Glomerular visceral epithelial cell (primary cell): ENCODE results near the gene ZNF521.
A peak's percentile ranks its signal among the peaks of the same experiment; 100 is the strongest.

Source experiments
- DNase-seq: peaks from one replicate; pipeline ENCODE4 v3.0.0-alpha.2; 2016; ENCODE audit errors: extremely low spot score

ZNF521 gene

DNA sequence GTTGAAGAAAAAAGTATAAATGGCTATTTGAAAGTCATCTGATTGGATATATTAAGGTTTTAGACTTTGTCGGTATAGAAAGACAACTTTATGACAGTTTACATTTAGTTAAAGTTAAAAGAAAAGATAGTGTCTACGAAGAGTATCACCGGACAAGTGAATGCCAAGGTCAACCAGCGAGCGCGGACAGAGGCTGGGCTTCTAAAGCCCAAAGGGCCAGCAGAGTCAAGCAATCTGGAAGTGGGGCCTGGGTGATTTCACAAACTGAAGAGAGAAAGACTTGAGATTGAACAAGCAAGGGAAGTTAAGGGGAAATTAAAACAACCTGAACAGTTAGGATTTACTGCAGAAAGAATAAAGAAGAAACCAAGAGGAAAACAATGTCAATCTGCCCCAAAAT lies 16.3 kb downstream of the ZNF521 start:
- no peak for DNase-seq

DNA sequence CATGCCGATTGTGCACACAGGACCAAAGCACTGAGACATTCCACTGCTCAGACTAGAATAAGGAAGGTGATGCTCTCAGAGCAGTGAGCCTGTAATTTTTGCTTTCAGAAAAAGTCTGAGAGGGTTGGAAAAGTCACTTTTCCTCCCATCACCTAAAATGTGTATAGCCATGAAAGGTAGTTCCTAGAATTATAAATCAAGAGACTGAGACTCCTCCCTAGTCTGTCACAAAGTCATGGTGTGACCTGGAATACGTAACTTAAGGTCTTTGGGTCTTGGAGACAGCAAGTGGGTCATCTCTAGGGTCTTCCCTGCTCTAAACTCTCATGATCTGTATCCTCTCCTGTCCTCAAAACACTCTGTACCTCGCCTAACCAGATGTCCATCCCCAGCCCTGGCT lies 16.9 kb downstream of the ZNF521 start:
- no peak for DNase-seq

DNA sequence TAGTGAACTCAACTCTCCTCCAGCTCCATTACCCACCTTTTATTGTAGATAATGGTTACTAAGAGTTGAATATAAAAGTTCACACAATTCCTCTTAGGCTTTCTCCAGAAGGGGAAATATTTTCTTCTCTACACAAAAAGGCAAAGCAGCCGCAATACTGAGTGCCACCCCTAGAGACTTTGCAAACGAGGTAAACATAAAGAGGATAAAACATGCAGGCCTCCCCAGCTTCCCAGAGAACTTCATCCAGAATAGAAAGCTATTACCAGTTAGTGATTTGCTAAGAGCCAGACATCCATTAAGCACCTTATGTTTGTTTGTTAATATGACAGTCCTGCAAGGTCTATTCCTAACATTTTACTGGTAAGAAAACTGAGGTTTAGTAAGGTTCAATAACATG lies 17.4 kb downstream of the ZNF521 start:
- no peak for DNase-seq

DNA sequence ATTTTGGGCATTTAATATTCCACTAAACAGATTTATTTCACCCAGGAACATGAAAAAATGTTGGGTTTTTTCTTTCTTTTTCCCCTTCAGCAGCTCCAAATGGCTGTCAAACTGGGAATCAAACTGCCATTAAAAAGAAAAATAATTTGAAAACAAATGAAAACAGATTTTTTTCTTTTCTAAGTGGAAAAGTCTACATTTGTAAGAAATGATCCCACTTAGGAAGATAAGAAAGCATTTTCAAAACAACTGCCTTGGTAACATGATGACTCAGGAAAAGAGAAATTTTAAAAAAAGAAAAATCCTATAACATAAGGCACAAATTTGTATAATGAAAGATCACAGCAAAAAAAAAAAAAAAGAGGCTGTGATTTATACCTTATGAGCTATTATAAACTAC lies 20.0 kb downstream of the ZNF521 start:
- no peak for DNase-seq

DNA sequence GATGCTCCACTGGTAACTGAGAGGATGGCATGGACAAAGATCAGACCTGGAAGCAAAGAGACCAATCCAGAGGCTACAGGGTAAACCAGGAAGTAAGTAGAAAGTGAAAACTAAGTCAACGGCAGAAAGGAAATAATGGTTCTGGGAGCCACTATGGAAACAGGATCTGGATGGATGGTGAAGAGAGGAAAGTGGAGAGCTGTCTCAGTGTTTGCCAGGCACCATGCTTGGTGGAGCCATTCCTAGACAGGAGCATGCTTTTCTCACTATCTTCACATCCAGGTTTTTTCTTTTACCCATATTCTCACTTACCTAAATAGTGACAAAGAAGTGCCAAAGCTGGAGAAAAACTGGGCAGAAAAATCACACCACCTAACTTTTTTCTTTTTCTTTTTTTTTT lies 22.2 kb downstream of the ZNF521 start:
- no peak for DNase-seq

DNA sequence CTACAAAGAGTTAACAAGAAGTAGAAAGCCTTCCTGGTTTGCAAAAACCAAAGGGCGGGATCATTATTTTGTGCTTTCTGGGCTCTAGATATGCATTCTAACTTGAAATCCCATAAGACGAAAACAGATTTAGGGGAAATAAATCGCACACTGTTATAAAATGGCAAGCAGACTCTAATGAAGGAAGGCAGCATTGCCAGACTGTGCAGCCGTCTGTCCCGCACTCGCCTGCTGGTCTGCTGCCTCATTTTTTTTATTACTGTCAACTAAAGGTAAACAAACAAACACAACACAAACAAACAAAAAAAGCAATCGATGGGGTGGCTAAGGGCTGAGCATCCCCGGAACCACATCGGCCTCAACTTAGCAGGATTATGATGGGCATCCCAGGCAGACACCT lies 24.4 kb downstream of the ZNF521 start:
- no peak for DNase-seq

DNA sequence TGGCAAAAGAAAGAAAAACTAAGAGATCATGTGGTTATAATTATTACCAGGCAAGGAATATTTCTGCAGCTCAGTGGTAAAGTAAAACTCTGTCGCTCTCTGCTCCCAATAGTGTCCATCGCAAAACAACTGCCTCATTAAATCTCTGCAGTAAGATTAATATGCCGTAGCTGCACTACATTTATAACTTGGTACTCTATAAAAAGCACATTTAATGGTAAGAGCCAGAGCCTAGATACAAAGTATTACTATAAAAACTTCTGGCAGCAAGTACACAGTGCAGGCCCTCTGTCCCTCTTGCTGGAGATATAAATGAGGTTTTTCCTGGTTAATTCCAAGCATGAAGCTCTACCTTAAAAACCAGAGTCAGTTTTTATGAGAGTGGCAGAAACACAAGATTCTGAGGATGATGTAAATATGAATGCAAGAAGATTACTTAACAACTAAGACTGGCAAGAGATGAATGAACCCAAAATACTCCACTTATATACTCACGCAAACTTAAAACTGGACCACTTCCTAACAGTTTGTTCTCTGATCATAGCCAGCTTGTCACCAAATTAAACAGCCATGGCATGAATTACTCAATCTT lies 25.5 kb downstream of the ZNF521 start:
- DNase-seq, result no peak

DNA sequence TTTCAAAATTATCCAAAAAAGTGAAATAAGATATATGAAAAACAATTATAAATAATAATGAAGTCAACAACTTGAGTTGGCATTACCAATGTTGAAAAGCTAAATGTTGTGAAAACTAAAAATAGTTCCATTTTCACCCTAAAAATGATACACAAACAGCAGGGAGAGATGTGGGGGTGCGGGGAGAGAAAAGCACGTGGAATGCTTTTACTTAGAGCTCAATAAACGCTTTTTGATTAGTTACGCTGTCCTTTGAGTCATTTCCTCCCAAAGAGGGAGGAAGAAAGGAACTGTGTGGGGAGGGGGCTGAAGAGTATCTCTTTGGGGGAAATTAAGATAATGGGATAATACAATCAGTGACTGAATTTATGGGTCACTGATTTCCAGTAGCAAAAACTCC lies 29.2 kb downstream of the ZNF521 start:
- DNase-seq, result no peak

DNA sequence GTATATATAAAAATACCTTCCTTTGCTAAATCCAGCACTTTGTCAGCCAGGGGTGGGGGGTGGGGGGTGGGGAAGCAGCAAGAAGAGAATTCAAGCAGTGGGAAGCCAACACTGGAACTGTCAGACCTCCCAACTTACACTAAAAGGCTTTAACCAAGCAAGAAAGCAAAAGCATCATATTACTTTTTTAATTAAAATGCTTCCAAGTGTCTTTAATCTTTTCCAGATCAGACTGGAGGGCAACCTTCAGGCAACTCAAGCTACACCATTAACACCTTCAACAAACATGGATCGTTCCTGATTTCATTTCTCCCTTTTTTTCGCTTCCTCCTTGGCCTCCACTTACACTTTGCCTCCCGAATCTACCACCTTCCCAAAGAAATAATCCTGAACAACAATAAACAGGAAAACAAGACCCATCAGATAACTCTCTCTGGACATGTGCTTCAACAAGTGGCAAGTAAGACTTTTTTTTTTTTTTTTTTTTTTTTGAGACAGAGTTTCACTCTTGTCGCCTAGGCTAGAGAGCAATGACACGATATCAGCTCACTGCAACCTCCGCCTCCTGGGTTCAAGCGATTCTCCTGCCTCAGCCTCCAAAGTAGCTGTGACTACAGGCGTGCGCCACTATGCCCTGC lies 35.5 kb downstream of the ZNF521 start:
- no peak for DNase-seq

DNA sequence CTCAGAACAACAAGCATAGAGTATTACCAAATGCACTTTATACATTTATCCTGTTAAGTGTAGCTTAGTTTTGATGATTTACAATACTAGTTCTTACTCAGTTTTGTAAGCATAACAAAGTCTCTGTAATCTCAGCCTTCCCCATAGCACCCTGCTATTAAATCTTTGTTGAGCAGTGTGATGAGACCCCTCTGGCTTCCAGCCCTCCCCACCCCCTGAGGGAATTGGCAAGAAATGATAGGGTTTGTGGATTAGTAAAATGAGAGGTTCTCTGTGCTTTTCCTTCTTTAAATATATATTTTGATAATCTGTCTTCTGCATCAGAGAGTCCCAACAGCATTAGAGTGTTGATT lies 37.2 kb downstream of the ZNF521 start:
- DNase-seq, result no peak

DNA sequence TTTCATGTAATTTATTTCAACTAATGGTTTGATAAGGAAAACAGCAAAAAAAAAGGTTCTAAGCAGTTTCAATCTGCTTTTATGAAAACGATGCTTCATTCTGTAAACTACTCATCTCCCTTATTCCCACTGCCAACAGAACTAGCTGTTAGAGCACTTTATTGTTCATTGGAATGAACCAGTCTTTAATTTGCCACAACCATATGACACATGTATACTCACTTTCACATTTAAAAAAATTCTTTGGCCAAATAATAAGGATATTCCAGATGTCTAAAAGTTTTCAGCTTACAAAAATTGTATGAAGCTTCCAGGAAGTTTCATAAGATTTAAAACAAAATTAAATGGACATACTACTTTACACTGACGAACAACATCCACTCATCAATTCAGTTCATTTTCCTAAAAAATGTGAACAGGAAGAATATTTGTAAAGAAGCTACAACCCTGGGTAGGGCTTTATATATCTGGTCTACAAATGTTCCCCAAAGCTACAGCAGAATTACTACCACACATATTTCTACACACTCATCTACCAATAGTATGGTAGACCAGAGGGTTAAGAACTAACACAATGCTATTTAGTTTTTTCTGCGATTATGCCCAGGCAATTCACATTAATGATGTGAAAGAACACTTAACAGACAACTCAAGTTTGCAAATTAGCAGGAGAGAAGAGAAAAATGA lies 37.7 kb downstream of the ZNF521 start:
- no peak for DNase-seq

DNA sequence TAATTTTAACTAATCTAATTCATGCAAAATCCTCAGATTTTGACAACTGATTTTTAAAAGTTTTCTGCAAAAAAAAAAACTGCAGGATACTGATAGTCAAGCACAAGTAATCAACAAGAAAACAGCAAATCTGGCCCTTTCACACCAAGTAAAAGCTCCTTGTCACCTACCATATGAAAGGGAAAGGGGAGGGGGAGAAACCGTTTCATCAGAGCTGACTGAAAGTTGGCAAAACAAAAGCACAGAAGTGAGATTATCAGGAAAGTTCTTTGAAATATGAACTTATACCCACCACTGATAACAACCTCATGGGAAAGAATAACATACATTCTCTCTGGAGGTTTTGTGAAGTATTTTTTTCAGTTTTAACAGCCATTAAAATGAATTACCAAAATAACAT lies 38.7 kb downstream of the ZNF521 start:
- DNase-seq, result no peak

DNA sequence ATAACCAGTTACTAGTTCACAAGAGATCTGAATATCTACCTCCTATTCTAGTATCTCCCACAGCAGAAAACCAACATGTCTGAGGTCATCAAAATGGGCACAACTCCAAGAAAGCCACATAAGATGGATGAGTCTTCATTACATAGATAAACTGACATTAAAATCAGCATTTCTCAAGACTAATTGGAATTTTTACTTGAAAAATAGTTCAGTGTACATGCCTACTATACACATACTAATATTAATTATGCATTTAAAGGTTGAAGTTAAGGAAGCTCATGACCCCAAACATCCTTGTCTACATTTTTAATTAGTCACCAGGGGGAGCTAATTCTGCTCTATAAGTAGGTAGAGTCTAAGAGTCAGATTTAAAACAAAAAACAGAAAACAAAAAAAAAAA lies 41.9 kb downstream of the ZNF521 start:
- peak; percentile 47 for DNase-seq

DNA sequence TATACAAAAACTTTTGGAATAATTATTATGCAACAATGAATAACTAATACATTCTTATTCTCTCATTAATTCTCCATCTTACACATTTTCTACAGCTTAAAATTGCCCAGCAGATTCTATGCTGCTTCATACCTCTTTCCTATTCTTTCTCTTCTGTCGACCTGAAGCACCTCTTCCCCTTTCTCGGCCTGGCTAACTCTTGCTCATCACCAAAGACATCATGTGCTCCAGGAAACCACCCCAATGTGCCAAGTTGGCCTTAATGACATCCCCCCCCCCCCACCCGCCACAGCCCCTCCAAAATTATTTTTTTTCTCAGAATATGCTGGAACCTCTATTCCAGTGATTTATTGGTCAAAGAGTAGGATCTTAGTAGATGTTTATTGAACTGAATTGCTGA lies 43.6 kb downstream of the ZNF521 start:
- DNase-seq, result no peak

DNA sequence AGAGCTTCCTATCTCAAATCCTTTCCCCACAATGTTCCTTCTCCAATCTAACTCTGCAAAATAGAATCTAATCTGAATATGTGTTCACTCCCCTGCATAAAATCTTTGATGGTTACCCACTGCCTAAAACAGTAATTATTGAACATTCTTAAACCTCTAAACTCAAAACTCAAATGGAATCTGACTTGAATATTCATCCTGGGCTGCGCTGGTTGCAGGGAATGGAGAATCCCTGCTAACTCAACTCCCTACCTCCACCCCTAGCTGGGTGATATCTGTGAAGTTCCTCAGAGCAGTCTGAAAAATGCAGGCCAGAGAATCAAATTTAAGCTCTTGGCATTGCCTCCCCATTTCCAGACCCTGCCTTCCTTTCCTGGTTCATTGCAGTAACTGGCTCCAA lies 44.8 kb downstream of the ZNF521 start:
- no peak for DNase-seq

DNA sequence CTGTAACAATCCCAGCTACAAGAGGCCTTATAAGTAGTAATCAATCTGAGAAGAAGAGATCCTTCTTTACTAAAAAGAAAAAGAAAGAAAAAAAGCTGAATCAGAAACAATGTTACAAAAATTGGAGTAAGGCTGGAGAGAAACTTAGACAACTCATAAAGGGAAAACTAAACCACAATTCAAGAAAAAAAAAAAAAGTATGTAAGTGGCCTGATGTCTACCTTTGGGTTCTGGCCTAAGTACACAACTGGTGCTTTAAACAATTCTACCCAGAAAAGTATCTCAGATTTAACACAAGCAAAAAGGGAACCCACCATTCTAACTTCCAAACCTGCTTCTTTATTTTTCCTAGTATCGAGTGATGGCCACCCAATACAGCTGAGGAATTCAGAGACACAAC lies 45.3 kb downstream of the ZNF521 start:
- DNase-seq, result no peak

DNA sequence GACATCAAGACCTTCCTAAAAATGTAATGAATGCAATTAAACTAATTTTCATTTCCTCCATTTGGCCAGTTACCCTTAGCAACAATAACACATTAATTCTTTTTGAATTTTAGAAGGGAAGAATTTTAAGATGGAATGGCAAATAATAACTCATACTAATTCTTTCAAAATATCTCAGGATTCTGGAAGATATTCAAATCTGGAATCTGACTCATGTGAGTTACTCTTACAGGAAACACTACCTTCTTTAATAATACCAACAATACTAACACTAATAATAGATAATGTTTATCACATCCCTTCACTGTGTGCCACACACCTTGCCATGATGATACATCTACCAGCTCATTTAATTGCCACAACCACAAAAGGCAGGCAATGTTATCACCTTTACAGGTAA lies 46.4 kb downstream of the ZNF521 start:
- DNase-seq, result no peak

DNA sequence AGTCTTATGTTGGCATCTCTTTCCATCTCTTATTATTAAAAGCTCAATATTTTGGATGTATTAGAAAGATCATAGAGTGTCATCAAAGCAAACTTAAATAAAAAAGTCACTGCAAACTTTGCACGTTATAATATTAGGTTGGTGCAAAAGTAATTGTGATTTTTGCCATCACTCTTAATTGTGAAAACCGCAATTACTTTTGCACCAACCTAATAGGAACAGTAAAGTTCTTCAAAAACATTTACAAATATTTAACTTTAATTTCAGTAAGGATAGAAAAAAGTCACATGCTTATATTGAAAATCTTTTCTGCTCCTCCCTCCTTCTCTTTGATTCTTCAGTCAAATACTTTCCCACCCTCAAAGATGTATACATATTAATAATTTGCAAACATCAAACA lies 51.5 kb downstream of the ZNF521 start:
- DNase-seq, result no peak

DNA sequence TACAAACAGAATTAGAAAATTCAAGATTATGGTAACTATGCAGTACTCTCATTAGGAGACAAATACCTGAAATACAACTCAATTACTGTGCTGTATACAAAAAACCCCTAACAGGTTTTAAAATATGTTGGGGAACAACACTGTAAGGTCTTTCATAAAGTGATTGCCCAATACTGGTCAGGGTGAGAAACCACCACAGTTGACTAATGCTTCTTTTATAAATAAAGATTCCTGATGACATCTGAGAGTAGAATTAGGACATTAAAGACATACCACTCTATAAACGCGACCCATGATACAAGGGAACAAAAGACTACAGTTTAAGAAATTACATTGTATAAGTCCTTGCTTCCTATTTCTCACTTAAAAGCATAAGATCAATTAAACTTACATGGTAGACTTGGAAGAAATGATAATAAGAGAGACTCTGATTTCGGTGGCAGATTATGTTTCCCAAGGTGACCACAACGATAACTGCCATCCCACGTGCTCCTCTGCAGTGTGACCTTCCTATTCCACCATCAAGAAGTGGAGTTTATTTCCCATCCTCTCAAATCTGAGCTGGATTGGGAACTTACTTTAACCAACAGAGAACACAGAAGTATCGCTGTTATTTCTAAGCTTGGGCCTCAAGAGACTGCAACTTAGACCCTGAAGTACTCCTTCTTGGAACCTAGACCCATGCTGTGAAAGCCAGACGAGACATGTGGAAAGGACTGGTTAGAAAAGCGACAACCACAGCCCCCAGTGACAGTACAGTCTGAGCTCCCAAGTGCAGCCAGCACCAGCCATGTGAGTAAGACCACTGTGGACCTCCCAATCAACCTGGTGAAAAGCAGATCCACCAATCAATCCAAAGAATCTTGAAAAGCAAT lies 52.3 kb downstream of the ZNF521 start:
- DNase-seq, result peak; percentile 14

DNA sequence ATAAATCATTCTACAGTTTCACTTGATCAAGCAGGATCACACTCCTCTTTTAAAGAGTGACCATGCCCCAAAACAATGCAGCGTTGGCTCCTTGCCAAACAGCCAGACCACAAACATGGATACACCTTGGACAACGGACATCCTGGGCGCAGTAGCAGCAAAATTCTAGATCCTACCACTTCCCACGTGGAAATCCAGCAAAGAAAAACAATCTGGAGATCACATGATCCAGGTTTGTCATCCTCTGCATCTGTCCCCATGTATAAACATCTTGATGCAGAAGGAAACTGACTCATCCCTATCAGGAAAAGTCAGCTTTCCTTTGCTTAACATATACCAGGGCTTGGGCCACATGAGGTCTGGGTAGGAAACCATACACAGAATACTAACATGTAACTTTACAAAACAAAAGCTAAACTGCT lies 53.1 kb downstream of the ZNF521 start:
- peak; percentile 83 for DNase-seq

DNA sequence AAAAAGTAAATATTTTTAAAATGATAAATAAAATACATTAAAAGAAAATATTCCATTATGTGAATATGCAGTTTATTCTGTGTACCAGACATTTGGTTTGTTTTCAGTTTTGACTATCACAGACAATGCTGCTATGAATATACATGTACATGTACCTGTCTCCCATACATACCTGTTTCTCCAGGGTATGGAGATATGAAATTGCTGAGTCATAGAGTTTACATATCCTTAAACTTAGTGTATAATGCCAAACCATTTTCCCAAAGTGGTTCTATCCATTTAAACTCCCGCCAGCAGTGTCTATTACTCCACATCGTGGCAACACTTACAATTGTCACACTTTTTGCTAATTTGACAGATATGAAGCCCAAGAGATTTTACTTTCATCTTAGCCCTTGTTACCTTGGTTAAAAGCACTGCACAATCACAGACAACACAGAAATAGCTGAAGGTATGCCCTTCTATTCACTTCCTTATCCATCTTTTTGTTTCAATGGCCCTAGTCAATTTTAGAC lies 56.3 kb downstream of the ZNF521 start:
- no peak for DNase-seq

DNA sequence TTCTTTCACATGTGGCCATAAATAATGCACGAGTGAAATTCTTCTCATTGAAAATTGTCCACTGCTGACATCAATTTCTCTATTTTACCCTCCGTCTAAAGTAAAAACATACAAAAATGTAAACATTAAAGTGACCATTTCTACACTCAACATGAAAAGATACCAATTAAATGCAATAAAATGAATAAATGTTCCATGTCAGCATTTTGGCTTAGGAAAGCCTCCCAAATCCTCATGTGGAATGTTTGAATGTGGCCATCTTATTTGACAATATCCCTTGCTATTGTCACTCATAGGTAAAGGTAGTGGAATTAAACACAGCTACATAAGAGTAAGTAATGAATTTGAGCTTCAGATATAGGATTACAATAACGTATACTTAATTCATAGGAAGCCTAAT lies 60.8 kb downstream of the ZNF521 start:
- no peak for DNase-seq
